HEK293 (cell line): ENCODE data around the gene LRBA.
A peak's percentile ranks its signal among the peaks of the same experiment; 100 is the strongest.
"Not testable (repeated sequence)": the region's sequence is repeated elsewhere in the genome, so short reads cannot be mapped to it uniquely, and the experiment has no call there.

ENCODE experiments used
- CTCF ChIA-PET: fragments of 350-600 bp; formaldehyde crosslinking; extraction: SDS; loops from one replicate; lab custom pipeline; 2021; ENCODE audit warnings: antibody characterized with exemption; lab: Yijun Ruan, JAX
- POLR2A ChIA-PET: fragments of 300-600 bp; formaldehyde crosslinking; extraction: SDS; loops from one replicate; lab custom pipeline; 2020; ENCODE audit warnings: antibody characterized with exemption, inconsistent platforms; lab: Yijun Ruan, JAX
- H3K27ac ChIP-seq: fragments of 200-500 bp; sonication (Bioruptor generic); 2 replicates; pipeline ENCODE4 v1.5.1; 2014; ENCODE audit warnings: low read depth, low read length, control low read depth, inconsistent platforms; ENCODE audit errors: extremely low read depth
- H3K36me3 ChIP-seq, 2 experiments: fragments of 200-500 bp in 1 of 2; sonication (Bioruptor generic) in 1 of 2; 1 replicate in 1 of 2; 2 replicates in 1 of 2; pipeline ENCODE4 v1.5.1; 2014 to 2017; ENCODE audit warnings: inconsistent platforms in 2 of 2, low read length in 2 of 2; ENCODE audit not compliant: control insufficient read depth in 2 of 2, insufficient read depth in 1 of 2
- H3K4me1 ChIP-seq: fragments of 200-500 bp; sonication (Bioruptor generic); 2 replicates; pipeline ENCODE4 v1.5.1; 2014; ENCODE audit warnings: mild to moderate bottlenecking, low read length, inconsistent platforms; ENCODE audit not compliant: control insufficient read depth, insufficient read depth
- H3K4me3 ChIP-seq: 2 replicates; pipeline ENCODE4 v1.5.1; 2011; ENCODE audit warnings: low read depth, mild to moderate bottlenecking, control low read depth, low read length, moderate library complexity
- H3K9me3 ChIP-seq: fragments of 200-500 bp; sonication (Bioruptor generic); 2 replicates; pipeline ENCODE4 v1.5.1; 2014; ENCODE audit warnings: low read depth, low read length, inconsistent platforms; ENCODE audit not compliant: control insufficient read depth, insufficient read depth
- OSR2 ChIP-seq: fragments of 450-650 bp; formaldehyde crosslinking; IDR thresholded peaks from 2 replicates; pipeline ENCODE4 v1.5.1; 2016; ENCODE audit warnings: missing biosample characterization, missing genetic modification characterization
- PRDM6 ChIP-seq: fragments of 450-650 bp; formaldehyde crosslinking; IDR thresholded peaks from 2 replicates; pipeline ENCODE4 v1.5.1; 2017; ENCODE audit warnings: missing biosample characterization, missing genetic modification characterization
- REST ChIP-seq: fragments of 450-650 bp; formaldehyde crosslinking; IDR thresholded peaks from 2 replicates; pipeline ENCODE4 v1.5.1; 2016; ENCODE audit warnings: missing biosample characterization, missing genetic modification characterization
- SCRT1 ChIP-seq: fragments of 450-650 bp; formaldehyde crosslinking; IDR thresholded peaks from 2 replicates; pipeline ENCODE4 v1.5.1; 2016; ENCODE audit warnings: missing biosample characterization, missing genetic modification characterization, borderline replicate concordance
- SCRT2 ChIP-seq: fragments of 450-650 bp; formaldehyde crosslinking; IDR thresholded peaks from 2 replicates; pipeline ENCODE4 v1.5.1; 2016; ENCODE audit warnings: missing biosample characterization, missing genetic modification characterization
- SP7 ChIP-seq: fragments of 450-650 bp; formaldehyde crosslinking; IDR thresholded peaks from 2 replicates; pipeline ENCODE4 v1.5.1; 2016; ENCODE audit warnings: missing biosample characterization, missing genetic modification characterization
- WT1 ChIP-seq: fragments of 450-650 bp; formaldehyde crosslinking; IDR thresholded peaks from 2 replicates; pipeline ENCODE4 v1.5.1; 2016; ENCODE audit warnings: missing biosample characterization, missing genetic modification characterization
- ZBTB17 ChIP-seq: fragments of 450-650 bp; formaldehyde crosslinking; IDR thresholded peaks from 2 replicates; pipeline ENCODE4 v1.5.1; 2016; ENCODE audit warnings: missing biosample characterization, missing genetic modification characterization
- ZFHX2 ChIP-seq: fragments of 450-650 bp; formaldehyde crosslinking; conservative IDR thresholded peaks from 2 replicates; pipeline ENCODE4 v1.5.1; 2016; ENCODE audit warnings: missing biosample characterization, missing genetic modification characterization
- ZNF169 ChIP-seq: fragments of 450-650 bp; formaldehyde crosslinking; IDR thresholded peaks from 2 replicates; pipeline ENCODE4 v1.5.1; 2016; ENCODE audit warnings: missing biosample characterization, missing genetic modification characterization
- ZNF18 ChIP-seq: fragments of 450-650 bp; formaldehyde crosslinking; IDR thresholded peaks from 2 replicates; pipeline ENCODE4 v1.5.1; 2016; ENCODE audit warnings: missing biosample characterization, missing genetic modification characterization
- ZNF529 ChIP-seq: fragments of 450-650 bp; formaldehyde crosslinking; IDR thresholded peaks from 2 replicates; pipeline ENCODE4 v1.5.1; 2017; ENCODE audit warnings: missing genetic modification characterization, missing biosample characterization; ENCODE audit not compliant: insufficient replicate concordance
- ZNF571 ChIP-seq: fragments of 450-650 bp; formaldehyde crosslinking; IDR thresholded peaks from 2 replicates; pipeline ENCODE4 v1.5.0; 2017; ENCODE audit warnings: missing biosample characterization, missing genetic modification characterization
- ZNF639 ChIP-seq: fragments of 450-650 bp; formaldehyde crosslinking; IDR thresholded peaks from 2 replicates; pipeline ENCODE4 v1.5.1; 2016; ENCODE audit warnings: missing biosample characterization, missing genetic modification characterization
- ZNF645 ChIP-seq: fragments of 450-650 bp; formaldehyde crosslinking; IDR thresholded peaks from 2 replicates; pipeline ENCODE4; 2016; ENCODE audit warnings: missing biosample characterization, missing genetic modification characterization
- ZNF792 ChIP-seq: fragments of 450-650 bp; formaldehyde crosslinking; IDR thresholded peaks from 2 replicates; pipeline ENCODE4 v1.5.1; 2016; ENCODE audit warnings: missing biosample characterization, missing genetic modification characterization
- ZSCAN4 ChIP-seq: fragments of 450-650 bp; formaldehyde crosslinking; IDR thresholded peaks from 2 replicates; pipeline ENCODE4 v1.5.1; 2017; ENCODE audit warnings: missing biosample characterization, missing genetic modification characterization
- ZXDB ChIP-seq: fragments of 450-650 bp; formaldehyde crosslinking; IDR thresholded peaks from 2 replicates; pipeline ENCODE4 v1.5.1; 2016; ENCODE audit warnings: missing biosample characterization, missing genetic modification characterization

The LRBA gene

GRCh38 chr4:150931005-150931404 is 84.1 kb downstream of the LRBA start:
- H3K4me1 ChIP-seq, result no peaks in the 10 kb centered on the region
- no peaks in the 10 kb centered on the region for H3K36me3 ChIP-seq
- no peak overlapping the region for H3K4me3 ChIP-seq
- ChIA-PET CTCF (no interaction called here), POLR2A (interaction anchor here (0.7 kb wide), 1 partner anchor 75 kb away, joined by 3 read pairs; no protein-coding TSS in a partner anchor)
- H3K27ac ChIP-seq, result no peak overlapping the region
- no peaks in the 10 kb centered on the region for H3K9me3 ChIP-seq
- TF ChIP-seq ZNF529 (tag by site-specific recombination), result peak; percentile 97
- TF ChIP-seq SCRT1, result no peak

- no peak overlapping the region for H3K4me3 ChIP-seq
- H3K36me3 ChIP-seq, result no peaks in the 10 kb centered on the region
- CTCF ChIA-PET, result no interaction called here
- TF ChIP-seq ZFHX2 (tag by site-specific recombination) (no peak), REST (tag by site-specific recombination) (no peak), SCRT2 (no peak), ZNF571 (no peak), ZSCAN4 (tag by site-specific recombination) (no peak), ZNF169 (no peak), ZNF645 (no peak), ZNF792 (tag by site-specific recombination) (no peak), SP7 (tag by site-specific recombination) (no peak)
- POLR2A ChIA-PET, result no interaction called here
- no peaks in the 10 kb centered on the region for H3K9me3 ChIP-seq
- H3K27ac ChIP-seq, result no peak overlapping the region
- peaks cover 12% of the 10 kb centered on the region for H3K4me1 ChIP-seq
These were observed 91.1 kb downstream of the LRBA start for GRCh38 chr4:150923945-150924344.

GRCh38 chr4:150921486-150921885 is 93.6 kb downstream of the LRBA start:
- H3K9me3 ChIP-seq, POLR2A ChIA-PET, H3K4me3 ChIP-seq, CTCF ChIA-PET, H3K27ac ChIP-seq, H3K36me3 ChIP-seq: not testable (repeated sequence)
- peaks cover 12% of the 10 kb centered on the region for H3K4me1 ChIP-seq

- H3K9me3 ChIP-seq, POLR2A ChIA-PET, CTCF ChIA-PET, H3K27ac ChIP-seq, H3K4me3 ChIP-seq: not testable (repeated sequence)
- Histone ChIP-seq H3K4me1 (peaks cover 12% of the 10 kb centered on the region), H3K36me3 (peaks cover 0 to 16% of the 10 kb centered on the region in 2 experiments; a peak in 2 of 3 replicates)
- TF ChIP-seq WT1 (tag by site-specific recombination), result peak; percentile 56; the same call in 1 of the 2 replicates
- 0 out of 2 replicates have a peak, but pooled peaks have one; percentile 49 for TF ChIP-seq ZXDB
- TF ChIP-seq ZNF18 (tag by site-specific recombination), result peak; percentile 63; the same call in 1 of the 2 replicates
- TF ChIP-seq ZNF639 (tag by site-specific recombination), result peak; percentile 50; the same call in 1 of the 2 replicates
- TF ChIP-seq OSR2 (tag by site-specific recombination), result peak; percentile 69
- TF ChIP-seq PRDM6 (tag by site-specific recombination), result peak; percentile 33; the same call in 1 of the 2 replicates
- 0 out of 2 replicates have a peak, but pooled peaks have one; percentile 41 for TF ChIP-seq ZBTB17 (tag by site-specific recombination)
These were observed 96.5 kb downstream of the LRBA start for GRCh38 chr4:150918562-150918961.
